Vagina (tissue), 2 donors: ENCODE results near the gene SC5D. TPM values are rescaled to one million over a fixed set of nuclear protein-coding genes. Genes with fewer than 3 reads are reported as not detected.

Source experiments
- DNase-seq, 2 donors: peaks; one replicate each; pipeline ENCODE4 v3.0.0-alpha.2; 2017; ENCODE audit errors: extremely low spot score in 2 of 2
- H3K27ac ChIP-seq: fragments of 200-600 bp; sonication (generic); one replicate; pipeline ENCODE4 v1.5.1; 2019
- H3K27me3 ChIP-seq: fragments of 200-600 bp; sonication (generic); one replicate; pipeline ENCODE4 v1.5.1; 2019
- H3K36me3 ChIP-seq, 2 donors: fragments of 200-600 bp; sonication (generic); one replicate each; pipeline ENCODE4 v1.5.1; 2017 to 2019
- H3K4me1 ChIP-seq: fragments of 200-600 bp; sonication (generic); one replicate; pipeline ENCODE4 v1.5.1; 2019
- H3K4me3 ChIP-seq, 2 donors: fragments of 200-600 bp; sonication (generic); 1 replicate in 1 of 2; 2 replicates in 1 of 2; pipeline ENCODE4 v1.5.1; 2016 to 2019
- H3K9me3 ChIP-seq: fragments of 200-600 bp; sonication (generic); one replicate; pipeline ENCODE4 v1.5.1; 2019
- CTCF ChIP-seq, 3 experiments: fragments of 450-650 bp in 2 of 3; fragments of 200-600 bp in 1 of 3; sonication (generic) in 1 of 3; IDR thresholded peaks; one replicate each; pipeline ENCODE4 v1.5.1; 2017 to 2019; ENCODE audit warnings: antibody characterized with exemption in 3 of 3, mild to moderate bottlenecking in 2 of 3, moderate library complexity in 2 of 3
- POLR2A ChIP-seq, 2 donors: fragments of 450-650 bp; IDR thresholded peaks; one replicate each; pipeline ENCODE4 v1.6.1; 2017; ENCODE audit warnings: antibody characterized with exemption in 2 of 2, mild to moderate bottlenecking in 2 of 2, moderate library complexity in 2 of 2
- POLR2AphosphoS5 ChIP-seq, 2 donors: sonication (generic); formaldehyde crosslinking; IDR thresholded peaks; one replicate each; pipeline ENCODE4 v1.9.0; 2017; ENCODE audit warnings: antibody characterized with exemption in 2 of 2, mild to moderate bottlenecking in 2 of 2, low read depth in 1 of 2; ENCODE audit not compliant: insufficient read depth in 1 of 2
- intact Hi-C: fragments of 100-400 bp; cut with DNase I; formaldehyde crosslinking; loops from one replicate; pipeline ENCODE4 v1.15.1; 2023
- total RNA-seq: library from RNA; depleted of rRNA; stranded (reverse); fragments of >200 nt; gene quantifications from one replicate; pipeline ENCODE4 v1.2.3, GENCODE V29; 2016

SC5D gene
- total RNA-seq, 1 donor from 2014 or later = 86.7 TPM

- H3K4me3 ChIP-seq = no peak overlapping the region
- DNase-seq = no peak
- intact Hi-C loops = no loop called here
These were observed 22.4 kb upstream of the SC5D start for GRCh38 chr11:121270001-121270678.

GRCh38 chr11:121274332-121274991 lies 18.1 kb upstream of the SC5D start:
- Histone ChIP-seq H3K4me3 (no peak overlapping the region), H3K4me1 (no peaks in the 10 kb centered on the region), H3K27me3 (no peaks in the 10 kb centered on the region), H3K27ac (no peak overlapping the region), H3K9me3 (no peaks in the 10 kb centered on the region), H3K36me3 (no peaks in the 10 kb centered on the region)
- no peak for TF ChIP-seq CTCF (IDR thresholded peaks at IDR 0.05)
- no peak for TF ChIP-seq POLR2A (IDR thresholded peaks at IDR 0.05)
- TF ChIP-seq POLR2AphosphoS5 (IDR thresholded peaks at IDR 0.05; ENCODE audit: insufficient read depth in 1 of 2, low read depth in 1 of 2) = no peak
- intact Hi-C loops = no loop called here
- DNase-seq = no peak

More at GRCh38 chr11:121270001-121270678, 22.4 kb upstream of the SC5D start:
- no peaks in the 10 kb centered on the region for H3K36me3 ChIP-seq
- no peaks in the 10 kb centered on the region for H3K4me1 ChIP-seq
- TF ChIP-seq CTCF (IDR thresholded peaks at IDR 0.05) (no peak), POLR2AphosphoS5 (IDR thresholded peaks at IDR 0.05; ENCODE audit: insufficient read depth in 1 of 2, low read depth in 1 of 2) (no peak), POLR2A (IDR thresholded peaks at IDR 0.05) (no peak)
- H3K27me3 ChIP-seq = no peaks in the 10 kb centered on the region
- no peak overlapping the region for H3K27ac ChIP-seq
- no peaks in the 10 kb centered on the region for H3K9me3 ChIP-seq

GRCh38 chr11:121281698-121282097 lies 10.9 kb upstream of the SC5D start:
- Histone ChIP-seq H3K4me1 (no peaks in the 10 kb centered on the region), H3K27me3 (no peaks in the 10 kb centered on the region), H3K4me3 (no peak overlapping the region), H3K9me3 (no peaks in the 10 kb centered on the region), H3K27ac (no peak overlapping the region), H3K36me3 (no peaks in the 10 kb centered on the region)
- TF ChIP-seq CTCF (IDR thresholded peaks at IDR 0.05) (no peak), POLR2AphosphoS5 (IDR thresholded peaks at IDR 0.05; ENCODE audit: insufficient read depth in 1 of 2, low read depth in 1 of 2) (no peak), POLR2A (IDR thresholded peaks at IDR 0.05) (no peak)
- no peak for DNase-seq
- intact Hi-C loops = no loop called here

GRCh38 chr11:121282386-121282785 lies 10.2 kb upstream of the SC5D start:
- Histone ChIP-seq H3K27ac (no peak overlapping the region), H3K9me3 (no peaks in the 10 kb centered on the region), H3K27me3 (no peaks in the 10 kb centered on the region), H3K36me3 (no peaks in the 10 kb centered on the region), H3K4me1 (no peaks in the 10 kb centered on the region), H3K4me3 (no peak overlapping the region)
- TF ChIP-seq POLR2AphosphoS5 (IDR thresholded peaks at IDR 0.05; ENCODE audit: insufficient read depth in 1 of 2, low read depth in 1 of 2) (no peak), POLR2A (IDR thresholded peaks at IDR 0.05) (no peak), CTCF (IDR thresholded peaks at IDR 0.05) (no peak)
- intact Hi-C loops = no loop called here
- DNase-seq = no peak
